Heart left ventricle (tissue), 16 donors: ENCODE measurements around the gene MYO16. TPM values are rescaled to one million over a fixed set of nuclear protein-coding genes. Genes with fewer than 3 reads are reported as not detected.

Experiments
- ATAC-seq, 4 donors: fragments of 200-7000 bp; cut with Tn5 transposase; one replicate each; pipeline ENCODE4 v1.9.1; 2020 to 2022; ENCODE audit warnings: moderate library complexity in 4 of 4, mild to moderate bottlenecking in 3 of 4, moderate number of reproducible peaks in 1 of 4
- DNase-seq, 5 donors: peaks; one replicate each; pipeline ENCODE4 v3.0.0-alpha.2; 2020
- H3K27ac ChIP-seq, 12 donors: fragments of 200-600 bp; sonication (generic) in 4 of 12; one replicate each; pipeline versions ENCODE4 v1.5.0 to v1.8.0; 2016 to 2022; ENCODE audit warnings: mild to moderate bottlenecking in 2 of 12
- H3K27me3 ChIP-seq, 9 donors: fragments of 200-600 bp; sonication (generic) in 2 of 9; one replicate each; pipeline versions ENCODE4 v1.5.1 to v1.8.0; 2016 to 2022; ENCODE audit warnings: mild to moderate bottlenecking in 3 of 9
- H3K36me3 ChIP-seq, 9 donors: fragments of 200-600 bp; sonication (generic) in 2 of 9; one replicate each; pipeline versions ENCODE4 v1.5.0 to v1.8.0; 2018 to 2022; ENCODE audit warnings: mild to moderate bottlenecking in 2 of 9
- H3K4me1 ChIP-seq, 12 donors: fragments of 200-600 bp; sonication (generic) in 4 of 12; one replicate each; pipeline versions ENCODE4 v1.5.0 to v1.8.0; 2016 to 2022; ENCODE audit warnings: mild to moderate bottlenecking in 3 of 12
- H3K4me3 ChIP-seq, 12 donors: fragments of 200-600 bp; sonication (generic) in 4 of 12; one replicate each; pipeline versions ENCODE4 v1.5.0 to v1.8.0; 2017 to 2022; ENCODE audit warnings: mild to moderate bottlenecking in 9 of 12, moderate library complexity in 4 of 12
- H3K9me3 ChIP-seq, 12 donors: fragments of 200-600 bp; sonication (generic) in 4 of 12; one replicate each; pipeline versions ENCODE4 v1.5.0 to v1.8.0; 2016 to 2022; ENCODE audit warnings: mild to moderate bottlenecking in 1 of 12
- CTCF ChIP-seq, 12 donors: fragments of 200-600 bp; sonication (generic) in 4 of 12; IDR thresholded peaks; one replicate each; pipeline versions ENCODE4 v1.5.0 to v1.8.0; 2018 to 2022; ENCODE audit warnings: antibody characterized with exemption in 12 of 12, mild to moderate bottlenecking in 5 of 12
- POLR2A ChIP-seq, 2 donors: fragments of 450-650 bp; IDR thresholded peaks; one replicate each; pipeline ENCODE4 v1.6.1; 2017; ENCODE audit warnings: antibody characterized with exemption in 2 of 2, mild to moderate bottlenecking in 2 of 2, moderate library complexity in 2 of 2
- WGBS, 4 donors: extraction: QIAGEN DNeasy Blood & Tissue Kit in 2 of 4; methylation state at CpG; one replicate each; pipeline versions ENCODE4 v1.1.5 to v1.1.7; 2013 to 2018; 5-methylcytosine and 5-hydroxymethylcytosine counted together
- intact Hi-C, 10 donors: fragments of 100-400 bp; cut with DNase I; formaldehyde crosslinking; loops; one replicate each; pipeline versions ENCODE4 v1.11.1 to v1.14.2; 2022
- polyA plus RNA-seq, 2 donors: library from polyadenylated mRNA; stranded (reverse); fragments of 200-250 nt; gene quantifications; one replicate each; pipeline ENCODE4 v1.2.3, GENCODE V29; 2013
- total RNA-seq, 9 donors: library from RNA; depleted of rRNA in 2 of 9; stranded (reverse); fragments of >200 nt in 2 of 9; fragmentation: NEBNext Ultra II Directional in 3 of 9; extraction: Animal tissue kit (Norgen Biotek cat#: 25700) in 3 of 9; gene quantifications; one replicate each; pipeline versions ENCODE4 v1.1.0 to v1.2.4, GENCODE V29; 2016 to 2023
- donor health status: ischemic (EF 13 %, LVEDD 7.1; RV severe dilation, severe dysfunction).
- donor health status: healthy with polysubstance abuse.
- donor health status: DM: no; HTN: yes; CAD: no.
- donor health status: DM: no; HTN: no; CAD: no.
- donor health status: ischemic (EF 25% LVEDD 6.9; RV normal size, moderate dysfunction).
- donor health status: ischemic (EF 25% LVEDD 5.7; RV mildly dilated, moderate dysfunction).
- donor health status: healthy.
- donor health status: DM: yes; HTN: yes; CAD: no.
- donor health status: ischemic (EF 35%, LVEDD 5.7; RV mildly dilated, moderate dysfunction).
- donor health status: nonischemic (EF 11% LVEDD 7.7; RV severe dilation, severe dysfunction).
- donor health status: DM: yes; HTN: yes; CAD: no.
- donor health status: PGD.
- donor health status: ischemic (EF 29% LVEDD 5.4; RV normal size, mild dysfunction).
- donor health status: nonischemic (EF 23%, LVEDD 6.1; RV moderate dilation, normal function).

MYO16 gene
- total and polyA plus RNA-seq, 11 donors: 0.16 to 5.2 (median 0.81) TPM

- Histone ChIP-seq H3K36me3 (no peaks in the 10 kb centered on the region), H3K27me3 (no peaks in the 10 kb centered on the region), H3K4me1 (peaks cover 0 to 2% (median 0%) of the 10 kb centered on the region in 12 donors), H3K27ac (no peak overlapping the region), H3K9me3 (no peaks in the 10 kb centered on the region), H3K4me3 (no peak overlapping the region)
- intact Hi-C loops: no loop called here
- ATAC-seq: no peak
- TF ChIP-seq CTCF (IDR thresholded peaks at IDR 0.05) (no peak), POLR2A (IDR thresholded peaks at IDR 0.05) (no peak)
- 87 to 91% (median 88%) methylated on average over 5 of the region's 5 CpGs for WGBS, 4 donors
- no peak for DNase-seq
These were observed 546.3 kb downstream of the MYO16 start for GRCh38 chr13:109175666-109176065.

GRCh38 chr13:109180905-109181425 is 551.6 kb downstream of the MYO16 start:
- no peaks in the 10 kb centered on the region for H3K27me3 ChIP-seq
- no peak overlapping the region for H3K4me3 ChIP-seq
- no peak overlapping the region for H3K27ac ChIP-seq
- H3K9me3 ChIP-seq: no peaks in the 10 kb centered on the region
- H3K4me1 ChIP-seq: no peaks in the 10 kb centered on the region
- WGBS, 4 donors: 69 to 76% (median 70%) methylated on average over 4 of the region's 4 CpGs
- ATAC-seq (no peak), DNase-seq (no peak)
- TF ChIP-seq POLR2A (IDR thresholded peaks at IDR 0.05) (no peak), CTCF (IDR thresholded peaks at IDR 0.05) (no peak)
- no peaks in the 10 kb centered on the region for H3K36me3 ChIP-seq
- intact Hi-C loops: no loop called here

GRCh38 chr13:109182777-109183465 is 553.5 kb downstream of the MYO16 start:
- H3K27me3 ChIP-seq: no peaks in the 10 kb centered on the region
- TF ChIP-seq CTCF (IDR thresholded peaks at IDR 0.05) (no peak), POLR2A (IDR thresholded peaks at IDR 0.05) (no peak)
- H3K4me3 ChIP-seq: no peak overlapping the region
- 66 to 79% (median 74%) methylated on average over 11 of the region's 11 CpGs for WGBS, 4 donors
- DNase-seq (no peak), ATAC-seq (no peak)
- intact Hi-C loops: no loop called here
- no peak overlapping the region for H3K27ac ChIP-seq
- no peaks in the 10 kb centered on the region for H3K4me1 ChIP-seq
- H3K36me3 ChIP-seq: no peaks in the 10 kb centered on the region
- H3K9me3 ChIP-seq: no peaks in the 10 kb centered on the region

GRCh38 chr13:109191413-109191812 is 562.0 kb downstream of the MYO16 start:
- no peaks in the 10 kb centered on the region for H3K9me3 ChIP-seq
- H3K36me3 ChIP-seq: no peaks in the 10 kb centered on the region
- peaks cover 0 to 6% (median 0%) of the 10 kb centered on the region in 12 donors for H3K4me1 ChIP-seq
- H3K4me3 ChIP-seq: no peak overlapping the region
- H3K27ac ChIP-seq: peak overlapping the region in 6 of 12 donors; percentile 34 to 77 (median 58)
- no peaks in the 10 kb centered on the region for H3K27me3 ChIP-seq
- DNase-seq (peak in 3 of 5 donors; percentile 45 to 85 (median 65)), ATAC-seq (peak; percentile 89 to 99 (median 97))
- intact Hi-C loops: no loop called here
- no peak for TF ChIP-seq CTCF (IDR thresholded peaks at IDR 0.05)
- TF ChIP-seq POLR2A (IDR thresholded peaks at IDR 0.05): no peak
- WGBS, 4 donors: 26 to 44% (median 32%) methylated on average over 3 of the region's 3 CpGs
